Measurements from ENCODE around the gene FTSJ1. TPM values are rescaled to one million over a fixed set of nuclear protein-coding genes. Genes with fewer than 3 reads are reported as not detected.

The FTSJ1 gene
- total and polyA plus RNA-seq, 7 donors: 14.5 to 48.4 (median 26.7) TPM

- intact Hi-C loops (cut with DNase I): loop anchor here in 1 of 2 donors (10.0 kb wide), 1 partner anchor 395 kb away; the partner anchor contains the start of gene ZNF630
- TF ChIP-seq CTCF (IDR thresholded peaks at IDR 0.05): no peak
- 76 to 87% (median 84%) methylated on average over 8 to 18 of the region's 18 CpGs for WGBS, 3 donors
- ATAC-seq (no peak), DNase-seq (no peak)
- Histone ChIP-seq H3K36me3 (ENCODE audit: insufficient read depth in 1 of 2, low read depth in 1 of 2) (no peaks in the 10 kb centered on the region), H3K27me3 (ENCODE audit: insufficient read depth in 3 of 3, low read length in 2 of 3) (peaks cover 0 to 12% (median 0%) of the 10 kb centered on the region in 3 donors), H3K4me1 (no peaks in the 10 kb centered on the region), H3K27ac (no peak within 1 kb of the TSS), H3K4me3 (peak within 1 kb of the TSS; percentile 15), H3K9me3 (no peaks in the 10 kb centered on the region)
Measured at GRCh38 chrX:48470110-48470832, 5.7 kb upstream of the FTSJ1 start, which contains the start of gene SLC38A5. SLC38A5 (minus strand) TSS chrX:48470260; CDS start chrX:48467924, 2,336 bp downstream.

GRCh38 chrX:48470833-48471118, 5.2 kb upstream of the FTSJ1 start:
- ATAC-seq (no peak), DNase-seq (no peak)
- Histone ChIP-seq H3K27ac (no peak overlapping the region), H3K27me3 (ENCODE audit: insufficient read depth in 3 of 3, low read length in 2 of 3) (peaks cover 0 to 10% (median 0%) of the 10 kb centered on the region in 3 donors), H3K36me3 (ENCODE audit: insufficient read depth in 1 of 2, low read depth in 1 of 2) (no peaks in the 10 kb centered on the region), H3K4me3 (no peak overlapping the region), H3K4me1 (no peaks in the 10 kb centered on the region), H3K9me3 (no peaks in the 10 kb centered on the region)
- intact Hi-C loops (cut with DNase I): loop anchor here in 1 of 2 donors (10.0 kb wide), 1 partner anchor 396 kb away; the partner anchor contains the start of gene ZNF630
- TF ChIP-seq CTCF (IDR thresholded peaks at IDR 0.05): no peak
- WGBS, 3 donors: 82 to 85% (median 83%) methylated on average over 9 of the region's 9 CpGs

- intact Hi-C loops (cut with DNase I): loop anchor here in 1 of 2 donors (10.0 kb wide), 1 partner anchor 397 kb away; the partner anchor contains the start of gene ZNF630
- TF ChIP-seq CTCF (IDR thresholded peaks at IDR 0.05): no peak
- Histone ChIP-seq H3K4me3 (no peak overlapping the region), H3K36me3 (ENCODE audit: insufficient read depth in 1 of 2, low read depth in 1 of 2) (no peaks in the 10 kb centered on the region), H3K27me3 (ENCODE audit: insufficient read depth in 3 of 3, low read length in 2 of 3) (peaks cover 0 to 5% (median 0%) of the 10 kb centered on the region in 3 donors), H3K4me1 (no peaks in the 10 kb centered on the region), H3K9me3 (no peaks in the 10 kb centered on the region), H3K27ac (no peak overlapping the region)
- no peak for DNase-seq
- ATAC-seq: no peak
- 88 to 90% (median 89%) methylated on average over 8 of the region's 8 CpGs for WGBS, 3 donors
Measured at GRCh38 chrX:48471504-48471903, 4.5 kb upstream of the FTSJ1 start.

GRCh38 chrX:48472225-48472624, 3.8 kb upstream of the FTSJ1 start:
- intact Hi-C loops (cut with DNase I): loop anchor here in 1 of 2 donors (10.0 kb wide), 1 partner anchor 397 kb away; the partner anchor contains the start of gene ZNF630
- no peak for ATAC-seq
- TF ChIP-seq CTCF (IDR thresholded peaks at IDR 0.05): no peak
- no peak overlapping the region for H3K4me3 ChIP-seq
- H3K36me3 ChIP-seq (ENCODE audit: insufficient read depth in 1 of 2, low read depth in 1 of 2): no peaks in the 10 kb centered on the region
- H3K9me3 ChIP-seq: no peaks in the 10 kb centered on the region
- H3K27ac ChIP-seq: no peak overlapping the region
- H3K4me1 ChIP-seq: no peaks in the 10 kb centered on the region
- 45 to 62% (median 45%) methylated on average over 5 to 9 of the region's 9 CpGs for WGBS, 3 donors
- H3K27me3 ChIP-seq (ENCODE audit: insufficient read depth in 3 of 3, low read length in 2 of 3): peaks cover 0 to 4% (median 0%) of the 10 kb centered on the region in 3 donors
- DNase-seq: no peak
